K562 (cell line): ENCODE results near the gene DRAXIN. TPM values are rescaled to one million over a fixed set of nuclear protein-coding genes. Genes with fewer than 3 reads are reported as not detected.

ENCODE experiments used
- ELF4 ChIP-seq: fragments of 450-650 bp; formaldehyde crosslinking; IDR thresholded peaks from 2 replicates; pipeline ENCODE4 v1.4.0; 2022; ENCODE audit warnings: missing genetic modification characterization
- FOXM1 ChIP-seq, 2 experiments: fragments of 450-650 bp in 1 of 2; sonication (generic) in 1 of 2; formaldehyde crosslinking in 1 of 2; IDR thresholded peaks; 2 replicates each; pipeline versions ENCODE4 v1.6.1 to v1.9.0; 2017 to 2022; ENCODE audit warnings: low read depth in 2 of 2, mild to moderate bottlenecking in 2 of 2, missing genetic modification reagents in 1 of 2, moderate library complexity in 1 of 2
- HMGN3 ChIP-seq: IDR thresholded peaks from 2 replicates; pipeline ENCODE4 v1.6.1; 2011; ENCODE audit warnings: borderline replicate concordance, low read depth, mild to moderate bottlenecking, mixed read lengths, low read length; ENCODE audit not compliant: insufficient read length; ENCODE audit errors: extremely low read depth
- HSF4 ChIP-seq: fragments of 250-450 bp; sonication (Bioruptor Pico); IDR thresholded peaks from 2 replicates; pipeline ENCODE4 v2.1.2; 2022; ENCODE audit warnings: mild to moderate bottlenecking, moderate library complexity, borderline replicate concordance
- PHF8 ChIP-seq: fragments of 200-600 bp; sonication (generic); IDR thresholded peaks from 2 replicates; pipeline ENCODE4 v1.6.1; 2012; ENCODE audit warnings: mixed run types, mild to moderate bottlenecking, inconsistent platforms, low read length, moderate library complexity, borderline replicate concordance
- RNF2 ChIP-seq: sonication (generic); IDR thresholded peaks from 2 replicates; pipeline ENCODE4 v1.6.1; 2016
- SMC3 ChIP-seq: conservative IDR thresholded peaks from 2 replicates; pipeline ENCODE4 v1.6.1; 2011; ENCODE audit warnings: low read depth, low read length, improper control_type of control experiment; ENCODE audit not compliant: insufficient read depth
- TRIM24 ChIP-seq, 2 experiments: fragments of 450-650 bp; IDR thresholded peaks; 2 replicates each; pipeline ENCODE4 v1.6.1; 2016
- polyA plus RNA-seq, 8 experiments: library from polyadenylated mRNA; depleted of rRNA in 4 of 8; stranded (reverse) in 5 of 8; unstranded in 3 of 8; fragments of >200 nt; fragmentation: Nextera tagmentation in 2 of 8; fragmentation: Illumina TruSeq in 1 of 8; extraction: Ambion mirVana in 2 of 8; extraction: Trizol in 1 of 8; gene quantifications; 2 replicates each; pipeline versions ENCODE4 v1.2.1 to v1.2.3, GENCODE V29; 2011 to 2014; ENCODE audit warnings: inconsistent platforms in 1 of 8, missing spikeins in 1 of 8
- total RNA-seq, 7 experiments: library from RNA; depleted of rRNA in 6 of 7; stranded (reverse); fragments of >200 nt in 6 of 7; fragmentation: Illumina TruSeq in 2 of 7; extraction: Trizol in 2 of 7; gene quantifications; 2 replicates each; pipeline versions ENCODE4 v1.2.1 to v1.2.3, GENCODE V29; 2011 to 2021; ENCODE audit warnings: low replicate concordance in 1 of 7
- TF ChIP-seq, protein P1 (sequence below): fragments of 250-450 bp; sonication (Bioruptor Pico); IDR thresholded peaks from 2 replicates; pipeline ENCODE4 v1.8.0; 2021; ENCODE audit warnings: borderline replicate concordance, mild to moderate bottlenecking, moderate library complexity; ENCODE audit not compliant: poor library complexity, severe bottlenecking
- TF ChIP-seq, protein P2 (sequence below): fragments of 250-450 bp; sonication (Bioruptor Pico); IDR thresholded peaks from 2 replicates; pipeline ENCODE4 v1.4.0; 2020
- TF ChIP-seq, protein P3 (sequence below): fragments of 450-650 bp; IDR thresholded peaks from 2 replicates; pipeline ENCODE4 v1.6.1; 2016; ENCODE audit warnings: low read depth
- TF ChIP-seq, protein P4 (sequence below): fragments of 250-450 bp; sonication (Bioruptor Pico); IDR thresholded peaks from 2 replicates; pipeline ENCODE4 v1.5.0; 2021

Gene DRAXIN
- total and polyA plus RNA-seq, 9 of the 15 experiments (the other 6 are each of a cell fraction or from before 2014, with no cell fraction given) = 0.01 to 0.04 (median 0.01) TPM; not detected in 6

DNA sequence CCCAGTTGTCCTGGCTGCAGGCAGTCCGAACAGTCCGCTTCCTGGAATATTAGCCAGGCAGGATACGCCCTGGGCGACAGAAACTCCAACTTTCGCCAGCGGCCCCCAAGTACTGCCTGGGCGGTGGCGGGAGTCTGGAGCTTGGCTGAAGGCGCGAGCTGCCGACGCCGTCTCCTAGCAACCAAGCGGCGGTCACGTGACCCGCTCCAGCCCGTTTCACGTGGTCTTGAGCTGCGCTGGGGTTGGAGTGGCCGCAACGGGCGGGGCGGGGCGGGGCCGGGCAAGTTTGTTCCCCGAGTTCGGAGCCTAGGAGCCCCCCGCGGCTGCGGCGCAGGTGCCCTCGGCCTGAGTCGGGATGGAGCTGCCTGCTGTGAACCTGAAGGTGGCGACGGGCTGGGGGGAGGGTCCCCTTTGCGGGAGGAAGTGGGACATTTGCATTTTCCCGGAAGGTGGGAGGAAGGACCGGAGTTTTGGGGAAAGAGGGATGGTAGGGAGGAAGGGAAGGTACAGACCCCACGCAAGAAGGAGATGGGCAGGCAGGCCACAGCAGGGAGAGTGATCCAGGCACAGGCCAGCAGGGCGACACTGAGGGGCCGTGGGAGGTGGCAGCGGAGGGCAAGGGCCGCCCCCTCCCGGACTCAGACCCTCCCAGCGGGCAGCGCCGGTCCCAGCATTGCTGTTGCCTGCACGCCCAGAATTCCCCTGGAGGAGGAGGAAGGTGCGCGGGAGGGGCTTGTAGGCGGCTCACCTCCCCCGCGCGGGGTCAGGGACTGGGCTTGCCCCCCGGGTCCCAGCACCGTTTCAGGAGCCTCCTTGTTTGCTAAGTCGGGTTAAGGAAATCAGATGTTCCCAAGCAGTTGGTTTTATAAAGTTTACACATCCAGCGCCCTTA is 44.6 kb downstream of the DRAXIN start, which contains the start of gene AGTRAP (continued):
- TF ChIP-seq, protein P1, sequence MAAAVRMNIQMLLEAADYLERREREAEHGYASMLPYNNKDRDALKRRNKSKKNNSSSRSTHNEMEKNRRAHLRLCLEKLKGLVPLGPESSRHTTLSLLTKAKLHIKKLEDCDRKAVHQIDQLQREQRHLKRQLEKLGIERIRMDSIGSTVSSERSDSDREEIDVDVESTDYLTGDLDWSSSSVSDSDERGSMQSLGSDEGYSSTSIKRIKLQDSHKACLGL = no peak
- TF ChIP-seq ELF4 (CRISPR knock-in tag) = peak; percentile 84
- TF ChIP-seq HSF4 = no peak
- no peak for TF ChIP-seq FOXM1 (IDR thresholded peaks at IDR 0.05; ENCODE audit: low read depth)
- TF ChIP-seq FOXM1 (CRISPR knock-in tag; IDR thresholded peaks at IDR 0.05; ENCODE audit: low read depth) = peak; percentile 61; the same call in 1 of the 2 replicates
- TF ChIP-seq, protein P2, sequence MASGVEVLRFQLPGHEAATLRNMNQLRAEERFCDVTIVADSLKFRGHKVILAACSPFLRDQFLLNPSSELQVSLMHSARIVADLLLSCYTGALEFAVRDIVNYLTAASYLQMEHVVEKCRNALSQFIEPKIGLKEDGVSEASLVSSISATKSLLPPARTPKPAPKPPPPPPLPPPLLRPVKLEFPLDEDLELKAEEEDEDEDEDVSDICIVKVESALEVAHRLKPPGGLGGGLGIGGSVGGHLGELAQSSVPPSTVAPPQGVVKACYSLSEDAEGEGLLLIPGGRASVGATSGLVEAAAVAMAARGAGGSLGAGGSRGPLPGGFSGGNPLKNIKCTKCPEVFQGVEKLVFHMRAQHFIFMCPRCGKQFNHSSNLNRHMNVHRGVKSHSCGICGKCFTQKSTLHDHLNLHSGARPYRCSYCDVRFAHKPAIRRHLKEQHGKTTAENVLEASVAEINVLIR = peak; percentile 1; the same call in 1 of the 2 replicates
- TF ChIP-seq HMGN3 = no peak
- TF ChIP-seq SMC3 = no peak
- peak; percentile 77; the same call in 1 of the 2 replicates for TF ChIP-seq PHF8
- TF ChIP-seq, protein P3, sequence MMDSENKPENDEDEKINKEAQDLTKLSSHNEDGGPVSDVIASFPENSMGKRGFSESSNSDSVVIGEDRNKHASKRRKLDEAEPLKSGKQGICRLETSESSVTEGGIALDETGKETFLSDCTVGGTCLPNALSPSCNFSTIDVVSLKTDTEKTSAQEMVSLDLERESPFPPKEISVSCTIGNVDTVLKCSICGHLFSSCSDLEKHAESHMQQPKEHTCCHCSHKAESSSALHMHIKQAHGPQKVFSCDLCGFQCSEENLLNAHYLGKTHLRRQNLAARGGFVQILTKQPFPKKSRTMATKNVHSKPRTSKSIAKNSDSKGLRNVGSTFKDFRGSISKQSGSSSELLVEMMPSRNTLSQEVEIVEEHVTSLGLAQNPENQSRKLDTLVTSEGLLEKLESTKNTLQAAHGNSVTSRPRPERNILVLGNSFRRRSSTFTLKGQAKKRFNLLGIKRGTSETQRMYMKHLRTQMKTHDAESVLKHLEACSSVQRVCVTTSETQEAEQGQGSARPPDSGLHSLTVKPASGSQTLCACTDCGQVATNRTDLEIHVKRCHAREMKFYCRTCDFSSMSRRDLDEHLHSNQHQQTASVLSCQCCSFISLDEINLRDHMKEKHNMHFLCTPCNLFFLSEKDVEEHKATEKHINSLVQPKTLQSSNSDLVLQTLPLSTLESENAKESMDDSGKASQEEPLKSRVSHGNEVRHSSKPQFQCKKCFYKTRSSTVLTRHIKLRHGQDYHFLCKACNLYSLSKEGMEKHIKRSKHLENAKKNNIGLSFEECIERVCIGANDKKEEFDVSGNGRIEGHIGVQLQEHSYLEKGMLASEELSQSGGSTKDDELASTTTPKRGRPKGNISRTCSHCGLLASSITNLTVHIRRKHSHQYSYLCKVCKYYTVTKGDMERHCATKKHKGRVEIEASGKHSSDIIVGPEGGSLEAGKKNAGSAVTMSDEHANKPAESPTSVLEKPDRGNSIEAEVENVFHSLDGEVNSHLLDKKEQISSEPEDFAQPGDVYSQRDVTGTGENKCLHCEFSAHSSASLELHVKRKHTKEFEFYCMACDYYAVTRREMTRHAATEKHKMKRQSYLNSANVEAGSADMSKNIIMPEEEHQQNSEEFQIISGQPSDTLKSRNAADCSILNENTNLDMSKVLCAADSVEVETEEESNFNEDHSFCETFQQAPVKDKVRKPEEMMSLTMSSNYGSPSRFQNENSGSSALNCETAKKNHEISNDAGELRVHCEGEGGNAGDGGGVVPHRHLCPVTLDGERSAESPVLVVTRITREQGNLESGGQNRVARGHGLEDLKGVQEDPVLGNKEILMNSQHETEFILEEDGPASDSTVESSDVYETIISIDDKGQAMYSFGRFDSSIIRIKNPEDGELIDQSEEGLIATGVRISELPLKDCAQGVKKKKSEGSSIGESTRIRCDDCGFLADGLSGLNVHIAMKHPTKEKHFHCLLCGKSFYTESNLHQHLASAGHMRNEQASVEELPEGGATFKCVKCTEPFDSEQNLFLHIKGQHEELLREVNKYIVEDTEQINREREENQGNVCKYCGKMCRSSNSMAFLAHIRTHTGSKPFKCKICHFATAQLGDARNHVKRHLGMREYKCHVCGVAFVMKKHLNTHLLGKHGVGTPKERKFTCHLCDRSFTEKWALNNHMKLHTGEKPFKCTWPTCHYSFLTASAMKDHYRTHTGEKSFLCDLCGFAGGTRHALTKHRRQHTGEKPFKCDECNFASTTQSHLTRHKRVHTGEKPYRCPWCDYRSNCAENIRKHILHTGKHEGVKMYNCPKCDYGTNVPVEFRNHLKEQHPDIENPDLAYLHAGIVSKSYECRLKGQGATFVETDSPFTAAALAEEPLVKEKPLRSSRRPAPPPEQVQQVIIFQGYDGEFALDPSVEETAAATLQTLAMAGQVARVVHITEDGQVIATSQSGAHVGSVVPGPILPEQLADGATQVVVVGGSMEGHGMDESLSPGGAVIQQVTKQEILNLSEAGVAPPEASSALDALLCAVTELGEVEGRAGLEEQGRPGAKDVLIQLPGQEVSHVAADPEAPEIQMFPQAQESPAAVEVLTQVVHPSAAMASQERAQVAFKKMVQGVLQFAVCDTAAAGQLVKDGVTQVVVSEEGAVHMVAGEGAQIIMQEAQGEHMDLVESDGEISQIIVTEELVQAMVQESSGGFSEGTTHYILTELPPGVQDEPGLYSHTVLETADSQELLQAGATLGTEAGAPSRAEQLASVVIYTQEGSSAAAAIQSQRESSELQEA = no peak
- TF ChIP-seq, protein P4, sequence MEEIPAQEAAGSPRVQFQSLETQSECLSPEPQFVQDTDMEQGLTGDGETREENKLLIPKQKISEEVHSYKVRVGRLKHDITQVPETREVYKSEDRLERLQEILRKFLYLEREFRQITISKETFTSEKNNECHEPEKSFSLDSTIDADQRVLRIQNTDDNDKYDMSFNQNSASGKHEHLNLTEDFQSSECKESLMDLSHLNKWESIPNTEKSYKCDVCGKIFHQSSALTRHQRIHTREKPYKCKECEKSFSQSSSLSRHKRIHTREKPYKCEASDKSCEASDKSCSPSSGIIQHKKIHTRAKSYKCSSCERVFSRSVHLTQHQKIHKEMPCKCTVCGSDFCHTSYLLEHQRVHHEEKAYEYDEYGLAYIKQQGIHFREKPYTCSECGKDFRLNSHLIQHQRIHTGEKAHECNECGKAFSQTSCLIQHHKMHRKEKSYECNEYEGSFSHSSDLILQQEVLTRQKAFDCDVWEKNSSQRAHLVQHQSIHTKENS (CRISPR knock-in tag) = no peak
- TF ChIP-seq TRIM24 (IDR thresholded peaks at IDR 0.05) = no peak
- TF ChIP-seq RNF2 = peak; percentile 43; the same call in 1 of the 2 replicates
